Superior temporal gyrus (tissue), 1 donor: ENCODE measurements around the gene HECW1.
"Not testable (repeated sequence)": the region's sequence is repeated elsewhere in the genome, so short reads cannot be mapped to it uniquely, and the experiment has no call there.

ENCODE experiments used
- DNase-seq: peaks from one replicate; pipeline ENCODE4 v3.0.0-alpha.2; 2016; ENCODE audit errors: extremely low spot score

HECW1 gene

DNA sequence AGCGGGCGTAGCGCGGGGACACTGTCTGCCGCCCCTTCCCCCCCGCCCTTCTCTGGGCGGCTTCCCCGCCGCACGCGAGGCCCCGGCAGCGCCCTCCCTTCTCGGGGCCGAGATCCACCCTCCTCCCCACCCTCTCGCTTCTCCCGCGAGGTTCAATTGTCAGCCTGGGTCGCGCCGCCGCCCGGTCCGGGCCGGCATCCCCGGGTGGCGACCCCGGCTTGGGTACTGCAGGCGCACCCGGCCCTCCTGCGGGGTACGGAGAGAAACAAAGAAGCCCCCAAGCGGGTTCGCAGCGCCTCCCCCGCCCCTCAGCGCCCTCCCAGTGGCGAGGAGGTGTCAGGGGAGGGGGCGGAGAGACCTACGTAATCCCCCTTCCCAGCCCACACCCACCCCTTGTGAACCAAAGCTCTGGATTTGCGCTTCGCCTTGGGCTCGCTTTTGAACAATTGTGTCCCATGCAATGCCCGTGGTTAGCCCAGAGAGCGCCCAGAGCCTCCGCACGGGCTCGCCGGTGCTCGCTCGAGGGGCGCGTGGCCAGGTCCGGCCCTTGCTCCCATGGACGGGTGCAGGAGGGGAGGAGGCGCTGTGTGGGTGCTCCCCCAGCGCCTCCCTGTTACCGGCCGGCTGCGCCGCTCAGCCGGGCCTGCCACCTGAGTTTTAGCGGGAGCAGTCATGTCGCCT lies 634 bp downstream of the HECW1 start:
- DNase-seq: no peak

GRCh38 chr7:43113622-43114457 lies 1.4 kb downstream of the HECW1 start:
- DNase-seq: no peak

GRCh38 chr7:43114458-43114780 lies 2.0 kb downstream of the HECW1 start:
- DNase-seq: no peak

- DNase-seq: no peak
Measured at GRCh38 chr7:43116451-43116850, 4.0 kb downstream of the HECW1 start.

DNA sequence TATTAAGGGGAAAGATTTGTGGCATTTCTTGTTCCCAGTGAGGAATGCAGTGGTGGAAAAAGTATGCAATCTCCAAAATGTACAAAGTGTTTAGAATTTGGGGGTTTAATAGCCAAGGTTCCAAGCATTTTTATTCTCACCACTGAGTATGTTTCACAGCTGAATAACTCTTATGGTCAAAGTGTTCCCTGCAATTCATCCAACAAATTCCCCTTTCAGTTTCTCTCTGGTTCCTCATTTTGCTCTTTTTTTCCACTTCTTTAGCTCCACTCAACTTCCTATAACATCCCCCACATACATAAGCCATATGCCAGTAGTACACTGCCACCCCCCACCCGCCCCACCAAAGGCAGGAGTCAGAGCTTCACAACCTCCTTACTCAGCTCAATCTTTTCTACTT lies 4.6 kb downstream of the HECW1 start:
- DNase-seq: no peak

DNA sequence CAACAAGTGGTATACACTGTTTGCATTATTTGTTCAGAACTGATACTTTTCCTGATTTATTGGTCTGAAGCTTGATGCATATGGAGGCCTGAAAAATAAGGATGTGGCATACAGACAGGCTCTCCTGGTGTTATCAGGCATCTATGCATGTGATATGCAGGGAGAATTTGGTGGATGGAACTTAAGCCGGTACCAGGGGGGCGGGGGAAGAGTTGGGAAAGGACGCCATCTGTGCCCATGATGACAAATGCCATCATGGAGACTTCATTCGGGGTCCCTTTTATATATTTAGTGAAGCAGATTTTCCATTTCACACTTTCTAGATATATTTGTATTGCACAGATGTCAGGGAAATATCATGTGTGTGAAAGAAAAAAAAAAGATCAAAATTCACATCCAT lies 5.4 kb downstream of the HECW1 start:
- DNase-seq: no peak

DNA sequence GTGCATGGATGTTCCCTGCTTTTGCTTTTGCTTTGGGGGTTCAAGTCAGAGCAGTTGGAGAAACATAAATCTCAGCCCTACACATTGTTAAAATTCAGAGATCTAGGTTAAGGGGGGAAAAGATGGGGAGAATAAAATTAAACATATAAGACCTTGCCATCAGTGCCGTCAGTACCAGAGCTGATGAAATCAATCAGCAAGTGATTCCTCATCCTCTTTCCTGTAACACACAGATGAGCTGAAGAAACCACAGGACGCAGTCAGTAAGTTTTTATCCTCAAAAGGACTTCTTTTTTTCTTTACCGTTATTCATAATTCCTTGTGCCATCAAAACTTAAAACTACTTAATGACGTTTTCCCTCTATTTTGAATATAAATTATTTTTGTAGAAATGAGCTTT lies 5.9 kb downstream of the HECW1 start:
- DNase-seq: no peak

GRCh38 chr7:43119371-43120075 lies 7.1 kb downstream of the HECW1 start:
- no peak for DNase-seq

GRCh38 chr7:43121973-43122372 lies 9.5 kb downstream of the HECW1 start:
- DNase-seq: no peak

DNA sequence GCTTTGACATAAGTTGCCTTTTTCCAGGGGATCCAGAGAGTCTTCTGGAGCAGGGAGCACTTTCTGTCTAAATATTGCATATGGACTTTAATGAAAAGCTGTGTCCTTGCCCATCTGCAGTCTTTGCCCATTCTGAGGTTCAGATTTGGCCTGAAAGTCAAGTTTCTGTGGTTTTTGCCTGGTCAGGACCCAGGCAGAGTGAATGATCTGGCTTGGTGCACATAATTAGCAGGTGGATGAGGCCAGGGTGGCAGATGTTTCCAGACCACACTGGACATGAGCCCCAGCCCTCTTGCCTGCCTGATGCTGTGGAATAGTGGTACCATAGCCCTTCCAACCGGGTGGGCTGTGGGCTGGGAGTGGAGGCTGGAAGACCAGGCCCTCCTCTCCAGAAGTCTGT lies 11.0 kb downstream of the HECW1 start:
- no peak for DNase-seq

- DNase-seq: no peak
Measured at GRCh38 chr7:43124388-43124787, 11.9 kb downstream of the HECW1 start.

GRCh38 chr7:43130347-43130746 lies 17.9 kb downstream of the HECW1 start:
- DNase-seq: no peak

- no peak for DNase-seq
Measured at GRCh38 chr7:43135129-43135528, 22.7 kb downstream of the HECW1 start.

GRCh38 chr7:43136064-43136463 lies 23.6 kb downstream of the HECW1 start:
- no peak for DNase-seq

DNA sequence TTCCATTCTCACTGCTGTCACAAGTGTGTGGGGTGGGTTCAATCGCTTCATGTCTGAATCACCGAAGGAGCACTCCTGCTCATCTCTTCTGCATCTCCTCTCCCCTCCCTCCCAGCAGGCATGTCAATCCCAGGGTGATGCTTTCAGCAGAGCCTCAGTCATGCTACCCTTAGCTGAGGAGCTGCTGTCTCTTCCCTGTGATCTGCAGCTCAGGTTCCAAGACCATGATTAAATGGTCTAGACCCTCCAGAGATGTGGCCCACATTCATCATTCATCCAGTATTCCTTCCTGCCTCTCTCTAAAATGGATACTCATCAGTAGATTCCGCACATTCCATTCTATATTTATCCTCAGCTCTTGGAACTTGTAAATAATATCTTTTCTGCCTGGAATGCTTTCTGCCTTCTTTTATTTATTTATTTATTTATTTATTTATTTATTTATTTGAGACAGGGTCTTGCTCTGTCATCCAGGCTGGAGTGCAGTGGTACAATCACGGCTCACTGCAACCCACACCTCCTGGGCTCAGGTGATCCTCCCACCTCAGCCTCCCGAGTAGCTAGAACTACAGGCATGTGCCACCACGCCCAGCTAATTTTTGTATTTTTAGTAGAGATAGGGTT lies 24.8 kb downstream of the HECW1 start:
- not testable (repeated sequence) for DNase-seq

DNA sequence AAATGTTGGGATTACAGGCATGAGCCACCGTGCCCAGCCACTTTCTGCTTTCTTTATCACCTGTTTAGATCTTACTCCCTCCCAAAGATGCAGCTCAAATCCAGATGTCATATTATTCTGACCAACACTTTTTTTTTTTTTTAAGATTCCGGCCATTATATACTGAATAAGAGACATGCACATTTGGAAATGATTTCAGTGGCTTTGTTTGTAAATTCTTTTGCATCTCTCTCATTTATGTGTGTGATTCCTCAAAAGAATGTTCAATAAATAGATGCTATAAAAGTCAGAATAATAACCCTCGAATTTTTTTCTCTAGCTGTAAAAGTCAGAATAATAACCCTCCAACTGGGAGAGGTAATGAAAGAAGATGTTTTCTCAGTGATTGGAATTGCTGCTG lies 25.4 kb downstream of the HECW1 start:
- DNase-seq: no peak

DNA sequence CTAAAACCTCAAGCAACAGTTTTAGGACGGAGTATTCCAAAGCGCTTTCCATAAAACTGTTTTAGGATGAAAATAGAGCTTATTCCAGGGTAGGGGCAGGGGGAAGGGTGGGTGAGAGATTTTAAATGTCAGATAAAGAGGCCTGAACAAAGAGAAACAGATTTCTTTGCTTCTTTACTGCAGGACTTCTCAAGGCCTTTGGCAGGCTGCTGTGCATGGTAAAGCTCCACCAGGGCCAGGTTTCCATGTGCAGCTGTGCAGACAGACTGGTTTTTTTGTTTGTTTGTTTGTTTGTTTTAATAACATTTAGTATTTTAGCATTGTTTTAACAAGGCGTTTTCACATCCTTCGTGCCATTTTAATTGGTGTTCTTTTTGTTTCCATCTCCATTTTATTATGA lies 26.3 kb downstream of the HECW1 start:
- DNase-seq: no peak

DNA sequence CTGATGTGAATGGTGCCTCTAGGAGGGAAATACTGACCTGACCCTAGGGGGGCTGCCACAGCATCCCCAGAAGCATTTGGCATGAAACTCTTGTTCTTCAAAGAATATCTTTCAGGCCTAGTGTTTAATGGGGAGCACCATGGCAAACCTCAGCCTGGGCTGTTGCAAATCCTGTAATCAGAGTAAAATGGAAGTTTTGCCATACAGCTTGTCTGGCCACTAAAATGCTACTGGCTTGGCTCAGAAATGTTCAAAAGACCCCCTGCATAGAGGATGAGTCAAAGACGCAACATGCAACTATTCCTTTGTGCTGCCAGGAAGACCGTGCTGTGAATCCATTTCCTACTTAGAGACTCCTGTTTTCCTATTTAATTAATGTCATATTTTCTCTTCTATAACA lies 26.7 kb downstream of the HECW1 start:
- DNase-seq: no peak

DNA sequence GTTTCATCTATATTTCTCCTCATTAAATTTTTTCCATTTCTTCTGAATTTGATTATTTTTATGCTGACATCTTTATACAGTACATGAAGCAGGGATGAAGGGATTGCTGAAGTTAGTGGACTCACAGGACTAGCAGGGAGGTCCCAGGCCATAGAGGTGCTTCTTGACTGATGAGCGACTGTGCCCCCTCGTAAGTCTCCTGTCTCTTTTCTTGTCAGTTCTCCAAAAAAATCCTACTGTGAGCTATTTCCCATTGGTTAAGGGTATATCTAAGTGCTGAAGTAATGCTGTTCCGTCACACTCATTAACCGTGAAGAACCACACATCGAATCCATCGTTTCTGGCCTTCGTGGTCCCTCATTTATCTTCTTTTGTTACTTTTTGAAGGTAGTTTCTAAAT lies 27.7 kb downstream of the HECW1 start:
- no peak for DNase-seq

- no peak for DNase-seq
Measured at GRCh38 chr7:43141091-43141490, 28.6 kb downstream of the HECW1 start.

GRCh38 chr7:43142703-43143102 lies 30.3 kb downstream of the HECW1 start:
- no peak for DNase-seq

GRCh38 chr7:43143918-43144589 lies 31.6 kb downstream of the HECW1 start:
- DNase-seq: no peak
